ENCODE results near the gene RALGAPA2.

GRCh38 chr20:20744170-20744725 lies 31.8 kb upstream of the RALGAPA2 start:
- no peak for TF ChIP-seq ESRRA (CRISPR knock-in tag; IDR thresholded peaks at IDR 0.05; ENCODE audit: borderline replicate concordance)
- TF ChIP-seq CTCF (IDR thresholded peaks at IDR 0.05): no peak
- no peak for TF ChIP-seq USF2 (CRISPR knock-in tag; IDR thresholded peaks at IDR 0.05)
- TF ChIP-seq FOXP1 (CRISPR knock-in tag; IDR thresholded peaks at IDR 0.05; ENCODE audit: borderline replicate concordance): no peak
- no peak for TF ChIP-seq ZNF121 (CRISPR knock-in tag; IDR thresholded peaks at IDR 0.05)
- TF ChIP-seq JUN (CRISPR knock-in tag; IDR thresholded peaks at IDR 0.05): no peak
- TF ChIP-seq ETV6 (CRISPR knock-in tag; IDR thresholded peaks at IDR 0.05): no peak
- TF ChIP-seq RORB (CRISPR knock-in tag; IDR thresholded peaks at IDR 0.05): no peak
- TF ChIP-seq ATF6 (CRISPR knock-in tag; IDR thresholded peaks at IDR 0.05): no peak
- no peak for TF ChIP-seq CREM (CRISPR knock-in tag; IDR thresholded peaks at IDR 0.05)
- TF ChIP-seq ZBTB43 (CRISPR knock-in tag; IDR thresholded peaks at IDR 0.05): no peak
- TF ChIP-seq MAX (CRISPR knock-in tag; IDR thresholded peaks at IDR 0.05): no peak
- no peak for TF ChIP-seq ELF4 (CRISPR knock-in tag; IDR thresholded peaks at IDR 0.05; ENCODE audit: low read depth)
- no peak for TF ChIP-seq NR2C2 (CRISPR knock-in tag; IDR thresholded peaks at IDR 0.05)
